ENCODE results near the gene LINGO3. TPM values are rescaled to one million over a fixed set of nuclear protein-coding genes. Genes with fewer than 3 reads are reported as not detected.

Gene LINGO3
- polyA plus RNA-seq, 1 donor (not counting 4 experiments of a cell fraction or from before 2014, with no cell fraction given), result not detected

DNA sequence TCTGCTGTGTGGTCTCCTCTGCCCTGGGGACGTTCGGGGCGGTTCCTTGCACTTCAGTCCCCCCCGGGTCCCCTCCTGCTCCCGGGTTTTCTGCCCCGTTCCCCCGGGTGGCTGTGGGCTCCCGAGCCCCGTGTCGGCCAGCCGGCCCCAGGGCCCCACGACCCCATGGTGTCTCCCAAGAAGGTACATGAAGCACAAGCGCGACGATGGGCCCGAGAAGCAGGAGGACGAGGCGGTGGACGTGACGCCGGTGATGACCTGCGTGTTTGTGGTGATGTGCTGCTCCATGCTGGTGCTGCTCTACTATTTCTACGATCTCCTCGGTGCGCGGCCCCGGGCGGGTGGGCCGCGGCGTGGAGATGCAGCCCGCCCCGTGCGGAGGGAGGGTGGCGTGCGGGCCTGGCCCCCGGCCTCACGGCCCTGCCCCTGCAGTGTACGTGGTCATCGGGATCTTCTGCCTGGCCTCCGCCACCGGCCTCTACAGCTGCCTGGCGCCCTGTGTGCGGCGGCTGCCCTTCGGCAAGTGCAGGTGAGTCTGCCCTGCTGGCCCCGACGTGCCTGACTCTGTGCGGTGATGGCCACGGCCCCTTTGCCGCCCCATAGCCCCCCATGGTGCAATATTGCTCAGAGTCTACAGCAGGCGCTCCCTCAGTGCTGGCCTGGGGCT is 31.8 kb upstream of the LINGO3 start:
- dilution Hi-C loops (cut with MboI; ENCODE audit: extremely low pct_ligation_motif_present, low sequenced_read_pairs), result no loop called here
- H3K36me3 ChIP-seq (ENCODE audit: control insufficient read depth in 2 of 2, extremely low read depth in 1 of 2, insufficient read depth in 2 of 2, low read length in 2 of 2), result peaks cover 3 to 4% of the 10 kb centered on the region in 2 experiments
- H3K9me3 ChIP-seq (ENCODE audit: control insufficient read depth, low read depth, low read length), result no peaks in the 10 kb centered on the region
- no peak overlapping the region for H2AFZ ChIP-seq (ENCODE audit: control insufficient read depth, low read length)
- H3K9ac ChIP-seq (ENCODE audit: control insufficient read depth, extremely low read depth, insufficient read depth, low read length), result no peak overlapping the region
- FAIRE-seq (no peak), DNase-seq (ENCODE audit: low read depth, low spot score) (no peak)
- TF ChIP-seq, protein P1, sequence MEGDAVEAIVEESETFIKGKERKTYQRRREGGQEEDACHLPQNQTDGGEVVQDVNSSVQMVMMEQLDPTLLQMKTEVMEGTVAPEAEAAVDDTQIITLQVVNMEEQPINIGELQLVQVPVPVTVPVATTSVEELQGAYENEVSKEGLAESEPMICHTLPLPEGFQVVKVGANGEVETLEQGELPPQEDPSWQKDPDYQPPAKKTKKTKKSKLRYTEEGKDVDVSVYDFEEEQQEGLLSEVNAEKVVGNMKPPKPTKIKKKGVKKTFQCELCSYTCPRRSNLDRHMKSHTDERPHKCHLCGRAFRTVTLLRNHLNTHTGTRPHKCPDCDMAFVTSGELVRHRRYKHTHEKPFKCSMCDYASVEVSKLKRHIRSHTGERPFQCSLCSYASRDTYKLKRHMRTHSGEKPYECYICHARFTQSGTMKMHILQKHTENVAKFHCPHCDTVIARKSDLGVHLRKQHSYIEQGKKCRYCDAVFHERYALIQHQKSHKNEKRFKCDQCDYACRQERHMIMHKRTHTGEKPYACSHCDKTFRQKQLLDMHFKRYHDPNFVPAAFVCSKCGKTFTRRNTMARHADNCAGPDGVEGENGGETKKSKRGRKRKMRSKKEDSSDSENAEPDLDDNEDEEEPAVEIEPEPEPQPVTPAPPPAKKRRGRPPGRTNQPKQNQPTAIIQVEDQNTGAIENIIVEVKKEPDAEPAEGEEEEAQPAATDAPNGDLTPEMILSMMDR (optimal IDR thresholded peaks at IDR 0.05 in 1 of 3, IDR thresholded peaks at IDR 0.05 in 1 of 3, conservative IDR thresholded peaks at IDR 0.05 in 1 of 3; ENCODE audit: extremely low read depth in 1 of 3, insufficient read depth in 2 of 3, low read length in 3 of 3), result no peak
- no peak for TF ChIP-seq EZH2 (IDR thresholded peaks at IDR 0.05; ENCODE audit: low read length)
- H3K9me1 ChIP-seq (ENCODE audit: control insufficient read depth, extremely low read depth, insufficient read depth, low read length), result peaks cover 3% of the 10 kb centered on the region
- no peak overlapping the region for H3K4me3 ChIP-seq (ENCODE audit: control insufficient read depth in 2 of 3, extremely low read depth in 1 of 3, insufficient read depth in 2 of 3, low read depth in 1 of 3, low read length in 3 of 3)
- no peak overlapping the region for H3K27ac ChIP-seq (ENCODE audit: control insufficient read depth, insufficient read depth, low read length)
- peaks cover 5% of the 10 kb centered on the region for H4K20me1 ChIP-seq (ENCODE audit: control insufficient read depth, extremely low read depth, insufficient read depth, low read length)
- H3K4me2 ChIP-seq (ENCODE audit: control insufficient read depth, extremely low read depth, insufficient read depth, low read depth, low read length), result no peak overlapping the region
- H3K27me3 ChIP-seq (ENCODE audit: control insufficient read depth, extremely low read depth, insufficient read depth, low read length), result no peaks in the 10 kb centered on the region
- peaks cover 10% of the 10 kb centered on the region for H3K79me2 ChIP-seq (ENCODE audit: control insufficient read depth, insufficient read depth, low read length)
- no peaks in the 10 kb centered on the region for H3K4me1 ChIP-seq (ENCODE audit: control insufficient read depth, extremely low read depth, insufficient read depth, low read length)

DNA sequence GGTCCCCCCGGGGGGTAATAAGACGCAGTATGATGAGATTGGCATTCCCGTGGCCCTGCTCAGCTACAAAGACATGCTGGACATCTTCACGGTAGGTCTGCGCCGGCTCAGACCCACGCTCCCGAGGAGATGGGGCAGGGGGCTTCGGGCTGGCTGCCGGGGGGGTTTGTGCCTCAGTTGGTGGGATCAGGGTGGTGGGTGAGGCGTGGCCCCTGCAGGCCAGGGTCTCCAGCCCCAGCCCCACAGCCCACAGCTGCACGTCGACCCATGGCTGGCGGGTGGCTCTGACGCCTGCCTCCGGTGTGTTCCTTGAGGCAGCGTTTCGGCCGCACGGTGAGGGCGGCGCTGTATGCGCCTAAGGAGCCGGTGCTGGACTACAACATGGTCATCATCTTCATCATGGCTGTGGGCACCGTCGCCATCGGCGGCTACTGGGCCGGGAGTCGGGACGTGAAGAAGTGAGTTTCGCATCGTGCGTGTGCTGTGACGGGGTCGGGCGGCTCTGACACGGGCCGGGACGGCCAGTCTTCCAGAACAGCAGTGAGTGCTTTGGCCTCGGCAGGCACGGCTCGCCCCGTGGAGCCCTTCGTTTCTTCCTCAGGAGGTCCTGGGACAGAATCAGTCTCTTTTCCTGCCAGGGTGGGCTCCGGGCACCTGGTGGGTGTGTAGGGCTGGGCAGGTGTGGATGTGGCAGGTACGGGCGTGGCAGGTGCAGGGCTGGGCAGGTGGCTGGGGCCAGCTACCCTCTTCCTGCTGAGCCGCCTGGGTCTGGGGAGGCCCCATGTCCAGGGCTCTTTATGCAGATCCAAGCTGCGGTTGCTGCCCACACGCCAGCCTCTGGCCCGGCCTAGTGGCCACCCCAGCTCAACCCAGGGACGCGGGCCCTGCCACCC is 31.0 kb upstream of the LINGO3 start:
- no peak overlapping the region for H2AFZ ChIP-seq (ENCODE audit: control insufficient read depth, low read length)
- DNase-seq (ENCODE audit: low read depth, low spot score) (no peak), FAIRE-seq (no peak)
- H3K9ac ChIP-seq (ENCODE audit: control insufficient read depth, extremely low read depth, insufficient read depth, low read length), result no peak overlapping the region
- H3K9me1 ChIP-seq (ENCODE audit: control insufficient read depth, extremely low read depth, insufficient read depth, low read length), result peaks cover 3% of the 10 kb centered on the region
- H4K20me1 ChIP-seq (ENCODE audit: control insufficient read depth, extremely low read depth, insufficient read depth, low read length), result peaks cover 5% of the 10 kb centered on the region
- H3K4me3 ChIP-seq (ENCODE audit: control insufficient read depth in 2 of 3, extremely low read depth in 1 of 3, insufficient read depth in 2 of 3, low read depth in 1 of 3, low read length in 3 of 3), result no peak overlapping the region
- H3K9me3 ChIP-seq (ENCODE audit: control insufficient read depth, low read depth, low read length), result no peaks in the 10 kb centered on the region
- H3K4me2 ChIP-seq (ENCODE audit: control insufficient read depth, extremely low read depth, insufficient read depth, low read depth, low read length), result no peak overlapping the region
- H3K4me1 ChIP-seq (ENCODE audit: control insufficient read depth, extremely low read depth, insufficient read depth, low read length), result no peaks in the 10 kb centered on the region
- peaks cover 13% of the 10 kb centered on the region for H3K79me2 ChIP-seq (ENCODE audit: control insufficient read depth, insufficient read depth, low read length)
- dilution Hi-C loops (cut with MboI; ENCODE audit: extremely low pct_ligation_motif_present, low sequenced_read_pairs), result no loop called here
- TF ChIP-seq EZH2 (IDR thresholded peaks at IDR 0.05; ENCODE audit: low read length), result no peak
- TF ChIP-seq, protein P1 (optimal IDR thresholded peaks at IDR 0.05 in 1 of 3, IDR thresholded peaks at IDR 0.05 in 1 of 3, conservative IDR thresholded peaks at IDR 0.05 in 1 of 3; ENCODE audit: extremely low read depth in 1 of 3, insufficient read depth in 2 of 3, low read length in 3 of 3), result no peak
- H3K27ac ChIP-seq (ENCODE audit: control insufficient read depth, insufficient read depth, low read length), result no peak overlapping the region
- peaks cover 1 to 3% of the 10 kb centered on the region in 2 experiments for H3K36me3 ChIP-seq (ENCODE audit: control insufficient read depth in 2 of 2, extremely low read depth in 1 of 2, insufficient read depth in 2 of 2, low read length in 2 of 2)
- no peaks in the 10 kb centered on the region for H3K27me3 ChIP-seq (ENCODE audit: control insufficient read depth, extremely low read depth, insufficient read depth, low read length)

Measured in keratinocyte (primary cell).